ENCODE data around the gene SLC50A1. TPM values are rescaled to one million over a fixed set of nuclear protein-coding genes. Genes with fewer than 3 reads are reported as not detected.
A peak's percentile ranks its signal among the peaks of the same experiment; 100 is the strongest.

Gene SLC50A1, protein sequence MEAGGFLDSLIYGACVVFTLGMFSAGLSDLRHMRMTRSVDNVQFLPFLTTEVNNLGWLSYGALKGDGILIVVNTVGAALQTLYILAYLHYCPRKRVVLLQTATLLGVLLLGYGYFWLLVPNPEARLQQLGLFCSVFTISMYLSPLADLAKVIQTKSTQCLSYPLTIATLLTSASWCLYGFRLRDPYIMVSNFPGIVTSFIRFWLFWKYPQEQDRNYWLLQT
- 22.4 TPM for total RNA-seq

DNA sequence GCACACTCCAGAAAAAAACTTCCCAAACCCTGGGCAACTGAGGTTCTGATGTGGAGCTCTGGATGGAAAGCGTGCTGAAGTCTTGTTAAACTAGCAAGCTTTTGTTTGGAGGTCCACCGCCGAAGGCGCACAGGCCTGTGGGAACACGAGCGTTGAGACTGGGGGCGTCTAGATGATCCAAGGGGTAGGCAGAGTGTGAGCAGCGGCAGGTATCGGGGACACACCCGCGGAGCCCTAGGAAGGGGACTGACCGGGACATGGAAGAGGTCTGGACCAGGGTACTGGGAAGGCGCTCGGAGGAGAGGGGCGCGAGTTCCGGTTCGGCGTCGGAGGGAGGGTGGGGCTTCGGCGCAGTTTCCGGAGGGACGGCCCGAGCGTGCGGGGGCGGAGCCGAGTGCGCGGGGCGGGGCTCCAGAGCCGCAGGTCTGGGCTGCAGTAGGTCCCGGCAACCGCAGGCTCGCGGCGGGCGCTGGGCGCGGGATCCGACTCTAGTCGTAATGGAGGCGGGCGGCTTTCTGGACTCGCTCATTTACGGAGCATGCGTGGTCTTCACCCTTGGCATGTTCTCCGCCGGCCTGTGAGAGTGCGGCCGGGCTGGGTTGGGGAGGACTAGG is at the start of gene SLC50A1:
TSS of gene SLC50A1 (plus strand) at position 438 of the 614 bp plus-strand sequence. CDS start at position 498, 60 bp downstream.
- Histone ChIP-seq H3K4me3 (ENCODE audit: low read length) (peak within 1 kb of the TSS; percentile 78), H3K27me3 (ENCODE audit: insufficient read depth, low read length) (no peaks in the 10 kb centered on the region), H3K4me1 (ENCODE audit: insufficient read depth, low read length) (peaks cover 35% of the 10 kb centered on the region), H3K9me3 (ENCODE audit: low read depth, low read length) (no peaks in the 10 kb centered on the region)

DNA sequence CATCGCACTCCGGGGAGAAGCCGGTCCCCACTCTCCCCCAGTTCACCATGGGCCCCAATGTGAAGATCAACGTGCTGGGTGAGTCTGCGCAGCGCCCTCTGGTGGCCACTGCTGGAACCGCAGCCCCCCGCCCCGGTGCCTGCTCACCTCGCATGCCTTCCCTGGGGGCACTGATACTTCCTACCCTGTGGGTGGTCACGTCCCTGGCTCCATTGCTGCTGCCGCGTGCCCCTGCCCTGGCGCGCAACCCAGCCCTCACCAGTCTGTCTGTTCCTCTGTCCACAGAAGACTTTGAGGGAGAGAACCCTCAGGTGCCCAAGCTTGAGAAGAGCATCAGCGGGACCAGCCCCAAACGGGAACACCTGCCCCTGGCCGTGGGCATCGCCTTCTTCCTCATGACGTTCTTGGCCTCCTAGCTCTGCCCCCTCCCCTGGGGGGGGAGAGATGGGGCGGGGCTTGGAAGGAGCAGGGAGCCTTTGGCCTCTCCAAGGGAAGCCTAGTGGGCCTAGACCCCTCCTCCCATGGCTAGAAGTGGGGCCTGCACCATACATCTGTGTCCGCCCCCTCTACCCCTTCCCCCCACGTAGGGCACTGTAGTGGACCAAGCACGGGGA is 49.4 kb upstream of the SLC50A1 start:
- Histone ChIP-seq H3K9me3 (ENCODE audit: low read depth, low read length) (no peaks in the 10 kb centered on the region), H3K4me1 (ENCODE audit: insufficient read depth, low read length) (peaks cover 47% of the 10 kb centered on the region), H3K27me3 (ENCODE audit: insufficient read depth, low read length) (peaks cover 28% of the 10 kb centered on the region), H3K4me3 (ENCODE audit: low read length) (no peak overlapping the region)

DNA sequence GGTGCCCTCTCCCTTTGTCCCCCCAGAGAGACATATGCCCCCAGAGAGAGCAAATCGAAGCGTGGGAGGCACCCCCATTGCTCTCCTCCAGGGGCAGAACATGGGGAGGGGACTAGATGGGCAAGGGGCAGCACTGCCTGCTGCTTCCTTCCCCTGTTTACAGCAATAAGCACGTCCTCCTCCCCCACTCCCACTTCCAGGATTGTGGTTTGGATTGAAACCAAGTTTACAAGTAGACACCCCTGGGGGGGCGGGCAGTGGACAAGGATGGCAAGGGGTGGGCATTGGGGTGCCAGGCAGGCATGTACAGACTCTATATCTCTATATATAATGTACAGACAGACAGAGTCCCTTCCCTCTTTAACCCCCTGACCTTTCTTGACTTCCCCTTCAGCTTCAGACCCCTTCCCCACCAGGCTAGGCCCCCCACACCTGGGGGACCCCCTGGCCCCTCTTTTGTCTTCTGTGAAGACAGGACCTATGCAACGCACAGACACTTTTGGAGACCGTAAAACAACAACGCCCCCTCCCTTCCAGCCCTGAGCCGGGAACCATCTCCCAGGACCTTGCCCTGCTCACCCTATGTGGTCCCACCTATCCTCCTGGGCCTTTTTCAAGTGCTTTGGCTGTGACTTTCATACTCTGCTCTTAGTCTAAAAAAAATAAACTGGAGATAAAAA is 48.7 kb upstream of the SLC50A1 start:
- Histone ChIP-seq H3K27me3 (ENCODE audit: insufficient read depth, low read length) (peaks cover 22% of the 10 kb centered on the region), H3K9me3 (ENCODE audit: low read depth, low read length) (no peaks in the 10 kb centered on the region), H3K4me1 (ENCODE audit: insufficient read depth, low read length) (peaks cover 39% of the 10 kb centered on the region)

DNA sequence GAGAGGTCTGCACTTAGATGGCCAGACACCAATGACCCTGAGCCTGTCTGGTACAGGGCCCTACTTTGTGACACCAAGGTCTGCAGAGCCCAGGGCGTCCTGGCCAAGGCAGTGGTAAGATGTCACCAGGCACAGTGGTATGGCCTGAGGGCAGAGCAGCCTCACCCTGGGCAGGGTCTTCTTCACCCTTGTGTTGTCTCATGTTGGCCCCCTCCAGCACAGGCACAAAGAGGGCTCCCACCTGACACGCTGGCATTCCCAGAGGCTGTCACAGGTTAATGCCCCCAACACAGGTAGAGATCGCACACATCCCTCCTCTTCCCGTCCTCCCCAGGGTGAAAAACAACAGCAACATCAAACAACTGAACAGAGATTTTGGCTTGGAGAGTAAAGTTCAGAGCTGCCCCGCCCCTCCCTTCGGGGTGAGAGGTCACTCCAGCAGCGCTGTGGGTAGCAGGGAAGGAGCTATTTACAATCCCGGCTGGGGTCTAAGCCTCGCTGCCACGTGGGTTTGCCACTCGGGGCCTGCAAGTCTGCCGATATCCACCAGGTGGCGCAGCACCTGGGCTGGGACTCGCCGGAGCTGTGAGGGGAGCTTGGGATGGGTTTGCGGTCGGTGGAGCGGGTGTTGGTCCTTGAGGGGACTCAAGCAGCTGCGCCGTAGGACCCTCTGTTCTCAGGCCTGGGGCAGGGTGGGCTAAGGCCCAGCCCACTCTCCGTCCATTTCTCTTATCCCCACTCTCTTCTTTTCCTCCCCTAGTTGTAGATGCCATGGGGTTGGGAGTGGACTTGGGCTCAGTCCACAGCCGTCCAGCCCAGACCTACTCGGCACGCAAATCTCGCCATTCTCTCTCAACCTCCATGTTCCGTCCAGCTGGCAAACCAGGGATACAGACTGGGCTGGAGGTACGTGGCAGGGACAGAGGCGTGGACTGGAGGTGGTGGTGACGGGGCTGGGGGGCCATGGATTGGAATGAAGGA is 44.3 kb upstream of the SLC50A1 start:
- peaks cover 5% of the 10 kb centered on the region for H3K4me1 ChIP-seq (ENCODE audit: insufficient read depth, low read length)

More for the DNA sequence above, 48.7 kb upstream of the SLC50A1 start:
- H3K4me3 ChIP-seq (ENCODE audit: low read length), result no peak overlapping the region

DNA sequence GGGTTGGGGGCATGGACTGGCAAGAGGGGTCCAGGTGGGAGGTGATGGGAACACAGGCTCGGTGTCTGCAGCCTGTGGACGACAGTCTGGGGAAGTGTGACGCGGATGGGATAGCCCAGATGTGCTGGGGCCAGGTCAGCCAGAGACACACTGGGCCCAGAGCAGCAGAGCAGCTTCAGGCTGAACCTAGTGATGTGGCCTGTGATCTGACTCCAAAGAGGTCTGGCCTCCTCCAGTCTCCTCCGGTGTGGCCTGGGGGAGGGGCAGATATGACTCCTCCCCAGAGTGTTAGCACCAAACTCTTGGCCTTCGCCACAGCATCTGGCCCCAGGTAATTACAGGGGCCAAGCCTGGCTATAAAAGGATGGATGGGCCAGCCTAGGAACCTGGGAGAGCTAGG is 43.5 kb upstream of the SLC50A1 start:
- Histone ChIP-seq H3K4me3 (ENCODE audit: low read length) (no peak overlapping the region), H3K27me3 (ENCODE audit: insufficient read depth, low read length) (peaks cover 4% of the 10 kb centered on the region), H3K9me3 (ENCODE audit: low read depth, low read length) (no peaks in the 10 kb centered on the region), H3K4me1 (ENCODE audit: insufficient read depth, low read length) (no peaks in the 10 kb centered on the region)

More for the DNA sequence above, 44.3 kb upstream of the SLC50A1 start:
- no peaks in the 10 kb centered on the region for H3K9me3 ChIP-seq (ENCODE audit: low read depth, low read length)
- peaks cover 4% of the 10 kb centered on the region for H3K27me3 ChIP-seq (ENCODE audit: insufficient read depth, low read length)
- H3K4me3 ChIP-seq (ENCODE audit: low read length), result no peak overlapping the region

DNA sequence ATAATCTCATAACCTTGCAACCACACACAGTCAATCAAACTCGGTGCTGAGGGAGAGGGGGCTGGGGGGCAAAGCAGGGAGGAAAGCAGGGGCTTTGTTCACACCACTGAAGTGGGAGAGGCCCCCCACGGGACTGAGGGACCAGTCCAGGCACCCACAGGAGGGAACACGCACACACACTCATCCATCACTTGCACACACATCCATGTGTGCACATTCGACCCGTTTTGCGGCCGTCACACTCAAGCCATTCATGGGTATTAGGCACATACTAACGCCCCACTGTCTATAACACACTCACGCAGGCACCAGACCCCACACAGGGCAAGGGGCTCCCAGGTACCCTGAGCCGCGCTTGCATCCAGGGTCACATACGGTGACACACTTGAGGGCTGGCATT is 43.0 kb upstream of the SLC50A1 start:
- Histone ChIP-seq H3K4me3 (ENCODE audit: low read length) (no peak overlapping the region), H3K27me3 (ENCODE audit: insufficient read depth, low read length) (peaks cover 4% of the 10 kb centered on the region), H3K9me3 (ENCODE audit: low read depth, low read length) (no peaks in the 10 kb centered on the region), H3K4me1 (ENCODE audit: insufficient read depth, low read length) (no peaks in the 10 kb centered on the region)

DNA sequence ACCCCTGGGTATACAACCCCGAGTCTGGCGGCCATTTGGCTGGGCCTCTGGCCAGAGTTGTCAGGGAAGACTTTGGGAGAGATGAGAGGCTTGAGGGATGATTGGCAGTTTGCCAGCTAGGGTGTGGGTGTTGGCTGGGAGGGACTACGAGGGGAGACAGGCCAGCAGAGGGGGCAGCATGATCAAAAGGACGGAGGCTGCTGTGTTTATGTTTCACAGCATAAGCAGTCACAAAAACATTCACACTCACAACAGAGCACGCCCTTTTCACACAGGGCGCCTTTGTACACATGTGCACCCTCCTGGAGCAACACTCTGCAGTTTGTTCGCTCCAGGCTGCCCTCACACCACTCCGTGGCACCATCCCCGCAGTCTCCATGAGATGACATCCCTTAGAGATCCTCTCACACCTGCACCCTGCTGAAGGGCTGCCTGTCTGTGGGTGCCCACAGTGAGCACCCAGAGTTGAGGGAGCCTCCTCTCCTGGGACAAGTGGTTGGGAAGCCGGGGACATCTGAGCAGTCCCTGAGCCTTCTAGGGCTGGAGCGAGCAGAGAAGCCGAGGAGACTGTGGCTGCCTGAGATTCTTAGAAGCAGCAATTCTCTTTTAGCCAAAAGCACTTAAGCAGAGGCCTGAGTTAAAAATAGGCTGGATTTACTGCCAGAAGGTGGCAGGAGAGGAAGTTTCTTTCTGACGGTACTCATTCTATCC is 41.6 kb upstream of the SLC50A1 start:
- no peaks in the 10 kb centered on the region for H3K9me3 ChIP-seq (ENCODE audit: low read depth, low read length)
- H3K27me3 ChIP-seq (ENCODE audit: insufficient read depth, low read length), result peaks cover 4% of the 10 kb centered on the region
- no peaks in the 10 kb centered on the region for H3K4me1 ChIP-seq (ENCODE audit: insufficient read depth, low read length)
- H3K4me3 ChIP-seq (ENCODE audit: low read length), result no peak overlapping the region

DNA sequence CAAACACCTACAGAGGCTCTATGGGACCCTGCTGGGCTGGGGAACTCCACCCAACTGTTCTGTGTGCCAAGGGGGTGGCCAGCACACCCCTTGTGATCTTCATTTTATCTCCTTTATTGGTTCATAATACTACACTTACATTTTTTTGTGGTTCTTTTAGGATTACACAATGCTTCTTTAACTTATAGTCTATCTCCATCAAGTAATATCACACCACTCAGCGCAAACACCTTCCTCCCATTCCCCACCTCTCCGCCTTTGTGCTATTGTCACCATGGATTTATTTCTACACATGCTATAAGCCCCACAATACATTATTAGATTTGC is 41.1 kb upstream of the SLC50A1 start:
- Histone ChIP-seq H3K27me3 (ENCODE audit: insufficient read depth, low read length) (peaks cover 4% of the 10 kb centered on the region), H3K4me1 (ENCODE audit: insufficient read depth, low read length) (no peaks in the 10 kb centered on the region), H3K9me3 (ENCODE audit: low read depth, low read length) (no peaks in the 10 kb centered on the region), H3K4me3 (ENCODE audit: low read length) (no peak overlapping the region)

DNA sequence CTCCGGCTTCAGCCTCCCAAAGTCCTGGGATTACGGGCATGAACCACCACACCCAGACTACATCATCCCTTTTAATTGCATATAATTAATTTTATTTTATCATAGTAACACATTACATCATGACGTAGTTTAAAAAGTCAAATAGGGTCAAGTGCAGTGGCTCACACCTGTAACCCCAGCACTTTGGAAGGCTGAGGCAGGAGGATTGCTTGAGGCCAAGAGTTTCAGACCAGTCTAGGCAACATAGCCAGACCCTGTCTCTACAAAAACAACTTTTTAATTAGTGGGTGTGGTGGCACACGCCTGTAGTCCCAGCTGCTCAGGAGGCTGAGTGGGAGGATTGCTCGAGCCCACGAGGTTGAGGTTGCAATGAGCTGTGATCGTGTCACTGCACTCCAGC is 36.3 kb upstream of the SLC50A1 start:
- H3K27me3 ChIP-seq (ENCODE audit: insufficient read depth, low read length), result peaks cover 4% of the 10 kb centered on the region
- H3K4me3 ChIP-seq (ENCODE audit: low read length), result no peak overlapping the region
- H3K9me3 ChIP-seq (ENCODE audit: low read depth, low read length), result no peaks in the 10 kb centered on the region
- peaks cover 15% of the 10 kb centered on the region for H3K4me1 ChIP-seq (ENCODE audit: insufficient read depth, low read length)

DNA sequence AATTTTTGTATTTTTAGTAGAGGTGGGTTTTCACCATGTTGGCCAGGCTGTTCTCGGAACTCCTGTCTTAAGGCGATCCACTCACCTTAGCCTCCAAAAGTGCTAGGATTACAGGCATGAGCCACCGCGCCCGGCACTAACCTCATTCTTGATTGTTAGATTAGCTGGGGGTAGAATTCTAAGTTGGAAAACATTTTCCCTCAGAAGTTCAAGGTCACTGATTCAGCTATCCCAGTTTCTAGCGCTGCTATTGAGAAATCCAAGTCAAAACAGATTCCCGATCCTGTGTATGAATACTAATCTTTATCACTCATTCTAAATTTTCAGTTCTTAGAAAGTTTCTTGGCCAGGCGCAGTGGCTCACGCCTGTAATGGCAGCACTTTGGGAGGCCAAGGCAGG is 32.3 kb upstream of the SLC50A1 start:
- H3K4me1 ChIP-seq (ENCODE audit: insufficient read depth, low read length), result peaks cover 15% of the 10 kb centered on the region
- no peak overlapping the region for H3K4me3 ChIP-seq (ENCODE audit: low read length)
- no peaks in the 10 kb centered on the region for H3K27me3 ChIP-seq (ENCODE audit: insufficient read depth, low read length)
- no peaks in the 10 kb centered on the region for H3K9me3 ChIP-seq (ENCODE audit: low read depth, low read length)

DNA sequence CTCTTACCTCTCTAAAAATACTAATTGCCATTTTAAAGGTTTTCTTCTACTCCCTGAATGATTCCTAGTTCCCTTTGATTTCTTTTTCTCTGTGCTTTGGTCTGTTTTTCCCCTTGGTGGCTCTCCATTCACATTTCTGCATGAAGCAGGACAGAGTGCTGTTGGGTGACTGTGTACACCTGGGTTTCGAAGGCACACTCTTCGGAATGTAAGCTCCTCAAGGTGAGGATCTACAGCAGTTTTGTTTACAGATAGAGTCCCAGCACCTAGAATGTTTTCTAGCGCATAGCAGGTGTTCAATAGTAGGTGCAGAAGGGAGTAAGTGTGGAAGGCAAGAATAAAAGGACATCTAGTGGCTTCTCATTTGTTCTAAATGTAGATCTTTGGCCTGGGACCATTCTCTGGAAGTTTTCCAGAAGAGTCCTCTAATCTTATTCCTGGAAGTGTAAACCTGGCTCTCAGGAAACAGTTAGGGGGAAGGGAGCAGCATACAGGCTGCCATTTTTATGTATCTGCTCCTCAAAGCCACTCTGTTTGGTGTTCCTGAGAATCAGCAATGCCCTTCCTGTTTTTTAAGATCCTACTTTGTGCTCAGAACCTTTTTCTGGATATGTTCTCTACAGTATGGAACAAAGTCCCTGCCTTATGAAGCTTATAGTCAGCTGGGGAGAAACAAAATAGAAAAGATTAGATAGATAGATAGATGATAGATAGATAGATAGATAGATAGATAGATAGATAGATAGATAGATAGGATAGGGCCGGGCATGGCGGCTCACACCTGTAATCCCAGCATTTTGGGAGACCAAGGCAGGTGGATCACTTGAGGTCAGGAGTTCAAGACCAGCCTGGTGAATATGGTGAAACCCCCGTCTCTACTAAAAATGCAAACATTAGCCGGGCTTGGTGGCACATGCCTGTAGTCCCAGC is 30.8 kb upstream of the SLC50A1 start:
- H3K9me3 ChIP-seq (ENCODE audit: low read depth, low read length), result no peaks in the 10 kb centered on the region
- no peaks in the 10 kb centered on the region for H3K27me3 ChIP-seq (ENCODE audit: insufficient read depth, low read length)
- peaks cover 15% of the 10 kb centered on the region for H3K4me1 ChIP-seq (ENCODE audit: insufficient read depth, low read length)
- no peak overlapping the region for H3K4me3 ChIP-seq (ENCODE audit: low read length)

DNA sequence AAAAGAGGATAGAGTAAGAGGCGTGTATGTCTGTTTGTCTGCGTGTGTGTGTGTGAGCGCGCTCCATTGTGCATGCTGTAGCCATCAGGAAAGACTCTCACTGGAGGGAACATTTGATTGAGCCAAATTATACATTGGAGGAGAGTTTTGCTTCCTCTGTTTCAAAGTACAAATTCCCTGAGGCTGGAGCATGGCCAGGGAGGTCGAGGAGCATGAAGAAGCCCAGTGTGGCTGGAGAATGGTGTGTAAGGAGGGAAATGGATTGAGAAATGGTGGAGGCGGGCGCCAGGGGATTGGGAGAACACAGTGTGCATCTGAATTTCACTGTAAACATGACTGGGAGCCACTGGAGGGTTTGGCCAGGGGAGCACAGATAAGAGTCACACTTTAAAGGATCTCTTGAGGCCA is 30.0 kb upstream of the SLC50A1 start:
- Histone ChIP-seq H3K9me3 (ENCODE audit: low read depth, low read length) (no peaks in the 10 kb centered on the region), H3K4me3 (ENCODE audit: low read length) (no peak overlapping the region), H3K27me3 (ENCODE audit: insufficient read depth, low read length) (no peaks in the 10 kb centered on the region), H3K4me1 (ENCODE audit: insufficient read depth, low read length) (peaks cover 15% of the 10 kb centered on the region)

DNA sequence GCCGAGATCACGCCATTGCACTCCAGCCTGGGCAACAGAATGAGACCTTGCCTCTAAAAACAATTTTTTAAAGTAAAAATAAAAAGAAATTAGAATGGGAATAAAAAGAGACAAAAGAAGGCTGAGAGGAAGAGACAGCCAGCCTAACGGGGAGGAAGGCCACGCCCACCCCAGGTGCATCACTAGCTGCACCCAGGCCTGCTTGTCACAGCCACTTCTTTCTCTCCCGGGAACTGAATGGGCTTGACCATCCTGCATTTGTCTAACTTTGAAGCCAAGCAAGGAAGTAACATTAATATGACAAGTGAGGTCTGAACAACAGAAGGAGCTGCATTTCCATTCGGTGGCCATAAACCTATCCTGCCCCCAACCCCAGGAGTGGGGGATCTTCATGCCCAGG is 28.8 kb upstream of the SLC50A1 start:
- Histone ChIP-seq H3K4me1 (ENCODE audit: insufficient read depth, low read length) (peaks cover 9% of the 10 kb centered on the region), H3K27me3 (ENCODE audit: insufficient read depth, low read length) (no peaks in the 10 kb centered on the region), H3K9me3 (ENCODE audit: low read depth, low read length) (no peaks in the 10 kb centered on the region), H3K4me3 (ENCODE audit: low read length) (no peak overlapping the region)

All from mononuclear cell (primary cell).